Measurements from ENCODE around the gene APH1B.
"Not testable (repeated sequence)": the region's sequence is repeated elsewhere in the genome, so short reads cannot be mapped to it uniquely, and the experiment has no call there.

DNA sequence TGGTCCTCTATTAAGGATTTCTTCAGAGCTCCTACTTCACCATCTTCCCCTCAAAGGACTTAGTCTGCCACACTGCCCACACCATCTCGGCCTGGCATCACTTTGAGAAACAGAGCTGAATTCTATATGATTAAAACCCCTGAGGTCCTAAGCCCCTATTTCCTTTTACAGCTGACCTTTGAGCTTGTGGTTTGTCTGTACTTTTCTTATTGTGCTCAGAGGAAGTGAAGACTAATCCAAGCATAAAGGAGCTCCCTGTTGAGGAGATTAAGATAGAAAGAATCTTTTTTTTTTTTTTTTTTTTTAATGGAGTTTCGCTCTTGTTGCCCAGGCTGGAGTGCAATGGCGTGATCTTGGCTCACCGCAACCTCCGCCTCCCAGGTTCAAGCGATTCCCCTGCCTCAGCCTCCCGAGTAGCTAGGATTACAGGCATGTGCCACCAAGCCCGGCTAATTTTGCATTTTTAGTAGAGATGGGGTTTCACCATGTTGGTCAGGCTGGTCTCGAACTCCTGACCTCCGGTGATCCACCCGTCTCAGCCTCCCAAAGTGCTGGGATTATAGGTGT, 65.7 kb downstream of the APH1B start:
- TF ChIP-seq POLR2A (IDR thresholded peaks at IDR 0.05): not testable (repeated sequence)
- TF ChIP-seq, protein P1, sequence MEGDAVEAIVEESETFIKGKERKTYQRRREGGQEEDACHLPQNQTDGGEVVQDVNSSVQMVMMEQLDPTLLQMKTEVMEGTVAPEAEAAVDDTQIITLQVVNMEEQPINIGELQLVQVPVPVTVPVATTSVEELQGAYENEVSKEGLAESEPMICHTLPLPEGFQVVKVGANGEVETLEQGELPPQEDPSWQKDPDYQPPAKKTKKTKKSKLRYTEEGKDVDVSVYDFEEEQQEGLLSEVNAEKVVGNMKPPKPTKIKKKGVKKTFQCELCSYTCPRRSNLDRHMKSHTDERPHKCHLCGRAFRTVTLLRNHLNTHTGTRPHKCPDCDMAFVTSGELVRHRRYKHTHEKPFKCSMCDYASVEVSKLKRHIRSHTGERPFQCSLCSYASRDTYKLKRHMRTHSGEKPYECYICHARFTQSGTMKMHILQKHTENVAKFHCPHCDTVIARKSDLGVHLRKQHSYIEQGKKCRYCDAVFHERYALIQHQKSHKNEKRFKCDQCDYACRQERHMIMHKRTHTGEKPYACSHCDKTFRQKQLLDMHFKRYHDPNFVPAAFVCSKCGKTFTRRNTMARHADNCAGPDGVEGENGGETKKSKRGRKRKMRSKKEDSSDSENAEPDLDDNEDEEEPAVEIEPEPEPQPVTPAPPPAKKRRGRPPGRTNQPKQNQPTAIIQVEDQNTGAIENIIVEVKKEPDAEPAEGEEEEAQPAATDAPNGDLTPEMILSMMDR (IDR thresholded peaks at IDR 0.05): not testable (repeated sequence)

Measured in thyroid gland (tissue), 4 donors.